ENCODE data around the gene CUL2.

DNA sequence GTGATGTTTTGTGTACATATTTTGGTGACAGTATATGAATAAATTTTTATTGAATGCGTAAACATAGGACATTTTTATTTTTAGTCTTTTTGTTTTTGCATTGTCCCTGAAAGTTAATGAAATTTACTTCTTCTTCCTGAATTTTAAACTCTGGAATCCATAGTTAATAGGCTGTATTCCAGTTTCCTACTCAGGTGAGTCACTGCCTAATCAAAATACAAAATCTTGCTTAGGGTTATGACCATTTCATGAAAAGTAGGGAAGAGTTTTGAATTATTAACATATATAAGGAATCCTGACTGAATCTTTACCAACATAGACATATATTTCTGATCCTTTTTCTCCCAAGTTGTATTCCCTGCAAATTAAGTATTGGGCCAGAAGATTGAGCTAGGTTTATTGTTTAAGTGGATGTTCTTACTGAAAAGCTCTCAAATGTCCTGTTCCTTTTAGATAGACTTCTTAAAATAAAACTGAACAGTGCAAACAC, 39.1 kb upstream of the CUL2 start:
- TF ChIP-seq CTCF (IDR thresholded peaks at IDR 0.05) (no peak), POLR2A (IDR thresholded peaks at IDR 0.05) (no peak)
